ENCODE results near the gene FBXO21. TPM values are rescaled to one million over a fixed set of nuclear protein-coding genes. Genes with fewer than 3 reads are reported as not detected.

The FBXO21 gene
- total and polyA plus RNA-seq, 2 of the 13 experiments (the other 11 are each of a cell fraction or from before 2014, with no cell fraction given), result 15.6 to 32.5 TPM

GRCh38 chr12:117188961-117189724 lies 1.1 kb downstream of the FBXO21 start:
- Histone ChIP-seq H3K4me3 (replicated peaks in 1 of 3; ENCODE audit: insufficient read depth in 1 of 3, low read depth in 2 of 3, low read length in 3 of 3) (peak overlapping the region; percentile 82 to 100 (median 92)), H3K4me2 (ENCODE audit: low read depth, low read length) (peak overlapping the region; percentile 96), H3K27ac (ENCODE audit: extremely low read length, insufficient read depth, low read length) (peak overlapping the region; percentile 70), H3K9ac (ENCODE audit: insufficient read depth, low read depth, low read length) (peak overlapping the region; percentile 87), H3K9me3 (ENCODE audit: low read length) (no peaks in the 10 kb centered on the region), H2AFZ (ENCODE audit: low read length) (no peak overlapping the region), H4K20me1 (ENCODE audit: insufficient read depth, low read length) (peaks cover 7% of the 10 kb centered on the region), H3K27me3 (ENCODE audit: control insufficient read depth in 1 of 2, insufficient read depth in 2 of 2, low read length in 2 of 2) (no peaks in the 10 kb centered on the region; a peak in 1 of 5 replicates), H3K79me2 (ENCODE audit: insufficient read depth, low read length) (peaks cover 22% of the 10 kb centered on the region), H3K36me3 (replicated peaks in 1 of 2; ENCODE audit: control insufficient read depth in 1 of 2, insufficient read depth in 2 of 2, low read length in 2 of 2) (peaks cover 0 to 17% of the 10 kb centered on the region in 2 experiments; a peak in 3 of 5 replicates), H3K4me1 (ENCODE audit: insufficient read depth, low read length) (peaks cover 37% of the 10 kb centered on the region)
- DNase-seq (ENCODE audit: low spot score) (no peak), FAIRE-seq (no peak), ATAC-seq (no peak)
- ChIA-PET CTCF (ENCODE audit: low intra/inter-chr PET ratio, low total read pairs) (no interaction called here), POLR2A (no interaction called here)
- in situ Hi-C loops (cut with HindIII; ENCODE audit: extremely low pct_ligation_motif_present, low pct_unique_long_range_greater_than_20kb) (no loop called here), intact Hi-C loops (cut with micrococcal nuclease; ENCODE audit: unreplicated experiment) (no loop called here)
- WGBS (ENCODE audit: low lambda C conversion rate), result 51% methylated on average over 22 of the region's 25 CpGs
- no TSS peak for BruUV-seq (replicated peaks)
- TF ChIP-seq ZBTB37 (CRISPR knock-in tag; IDR thresholded peaks at IDR 0.05), result no peak; the same call in 1 of the 2 replicates
- peak; percentile 61; the same call in 1 of the 2 replicates for TF ChIP-seq ADNP (CRISPR knock-in tag; IDR thresholded peaks at IDR 0.05)
- TF ChIP-seq ZNF362 (CRISPR knock-in tag; IDR thresholded peaks at IDR 0.05; ENCODE audit: borderline replicate concordance), result no peak
- TF ChIP-seq XRCC5 (optimal IDR thresholded peaks at IDR 0.05; ENCODE audit: low read length), result no peak
- TF ChIP-seq ZNF343 (CRISPR knock-in tag; IDR thresholded peaks at IDR 0.05), result no peak
- TF ChIP-seq BRCA1 (CRISPR knock-in tag; IDR thresholded peaks at IDR 0.05), result no peak
- TF ChIP-seq AFF4 (CRISPR knock-in tag; IDR thresholded peaks at IDR 0.05), result no peak
- no peak for TF ChIP-seq ZFP82 (CRISPR knock-in tag; IDR thresholded peaks at IDR 0.05; ENCODE audit: borderline replicate concordance)
- no peak for TF ChIP-seq ZNF138 (CRISPR knock-in tag; IDR thresholded peaks at IDR 0.05; ENCODE audit: low read depth)
- no peak for TF ChIP-seq POLR2AphosphoS2 (IDR thresholded peaks at IDR 0.05; ENCODE audit: low read depth, low read length)
- no peak for TF ChIP-seq ZNF276 (CRISPR knock-in tag; IDR thresholded peaks at IDR 0.05; ENCODE audit: low read depth)
- no peak for TF ChIP-seq MYPOP (CRISPR knock-in tag; IDR thresholded peaks at IDR 0.05)
- no peak for TF ChIP-seq ZNF660 (CRISPR knock-in tag; IDR thresholded peaks at IDR 0.05; ENCODE audit: borderline replicate concordance, low read depth)

Data from HepG2 (cell line).